B cell (primary cell): Measurements from ENCODE around the gene SHANK1. TPM values are rescaled to one million over a fixed set of nuclear protein-coding genes. Genes with fewer than 3 reads are reported as not detected.
A peak's percentile ranks its signal among the peaks of the same experiment; 100 is the strongest.
"Not testable (repeated sequence)": the region's sequence is repeated elsewhere in the genome, so short reads cannot be mapped to it uniquely, and the experiment has no call there.

ENCODE experiments used
- ATAC-seq: fragments of 200-7000 bp; cut with Tn5 transposase; one replicate; pipeline ENCODE4 v1.10.0; 2021; ENCODE audit warnings: low read depth, mild to moderate bottlenecking, moderate number of reproducible peaks, moderate library complexity
- CTCF ChIA-PET: fragments of 350-600 bp; sonication (Branson Sonifier 250); formaldehyde crosslinking; loops from one replicate; lab custom pipeline; 2021; ENCODE audit warnings: antibody characterized with exemption, inconsistent platforms; lab: Charles Lee
- POLR2A ChIA-PET: fragments of 350-600 bp; sonication (Branson Sonifier 250); formaldehyde crosslinking; loops from one replicate; lab custom pipeline; 2021; ENCODE audit warnings: antibody characterized with exemption; lab: Charles Lee
- DNase-seq: peaks from one replicate; pipeline ENCODE4 v3.0.0; 2013
- H2AFZ ChIP-seq: 2 replicates; pipeline ENCODE4 v1.6.1; 2012; ENCODE audit warnings: mild to moderate bottlenecking, low read depth, low read length; ENCODE audit not compliant: insufficient read depth, poor library complexity, severe bottlenecking
- H3K27ac ChIP-seq, 2 donors: 1 replicate in 1 of 2; 2 replicates in 1 of 2; pipeline ENCODE4 v1.5.1; 2012 to 2013; ENCODE audit warnings: low read length in 2 of 2, mild to moderate bottlenecking in 2 of 2, moderate library complexity in 1 of 2
- H3K27me3 ChIP-seq, 4 experiments: fragments of 200-600 bp in 1 of 4; sonication (generic) in 1 of 4; replicated peaks in 1 of 4; 1 replicate in 2 of 4; 2 replicates in 2 of 4; pipeline versions ENCODE4 v1.6.1 to v1.7.0; 2013 to 2016; ENCODE audit warnings: low read length in 3 of 4, mild to moderate bottlenecking in 2 of 4, mixed read lengths in 1 of 4, moderate library complexity in 1 of 4; ENCODE audit not compliant: insufficient read depth in 4 of 4, control insufficient read depth in 3 of 4; ENCODE audit errors: control extremely low read depth in 1 of 4
- H3K36me3 ChIP-seq, 2 experiments: replicated peaks in 1 of 2; 1 replicate in 1 of 2; 2 replicates in 1 of 2; pipeline versions ENCODE4 v1.6.1 to v1.7.1; 2013; ENCODE audit warnings: low read length in 1 of 2; ENCODE audit not compliant: insufficient read depth in 2 of 2, control insufficient read depth in 1 of 2; ENCODE audit errors: control extremely low read depth in 1 of 2, extremely low read depth in 1 of 2
- H3K4me1 ChIP-seq, 2 donors: fragments of 200-600 bp in 1 of 2; sonication (generic) in 1 of 2; 1 replicate in 1 of 2; 2 replicates in 1 of 2; pipeline versions ENCODE4 v1.5.1 to v1.6.1; 2013 to 2017; ENCODE audit warnings: low read length in 2 of 2; ENCODE audit not compliant: control insufficient read depth in 2 of 2, insufficient read depth in 2 of 2
- H3K4me2 ChIP-seq: replicated peaks from 2 replicates; pipeline ENCODE3; 2012; ENCODE audit warnings: mild to moderate bottlenecking, low read depth, low read length; ENCODE audit not compliant: poor library complexity, severe bottlenecking
- H3K4me3 ChIP-seq, 5 experiments: fragments of 200-600 bp in 1 of 5; sonication (generic) in 1 of 5; 1 replicate in 3 of 5; 2 replicates in 2 of 5; pipeline versions ENCODE4 v1.5.1 to v1.7.0; 2011 to 2016; ENCODE audit warnings: low read length in 4 of 5, mild to moderate bottlenecking in 4 of 5, low read depth in 2 of 5, control low read depth in 1 of 5, moderate library complexity in 1 of 5; ENCODE audit not compliant: insufficient read depth in 1 of 5; ENCODE audit errors: control extremely low read depth in 1 of 5, extremely low read depth in 1 of 5
- H3K79me2 ChIP-seq: fragments of 200-600 bp; sonication (generic); one replicate; pipeline ENCODE4 v1.6.0; 2016; ENCODE audit warnings: low read length; ENCODE audit not compliant: control insufficient read depth, insufficient read depth
- H3K9ac ChIP-seq: fragments of 200-600 bp; sonication (generic); 2 replicates; pipeline ENCODE4 v1.6.1; 2017; ENCODE audit warnings: mild to moderate bottlenecking, low read length, moderate library complexity
- H3K9me3 ChIP-seq, 3 donors: one replicate each; pipeline versions ENCODE4 v1.6.1 to v1.7.1; 2013; ENCODE audit warnings: low read length in 2 of 3; ENCODE audit not compliant: control insufficient read depth in 2 of 3, insufficient read depth in 1 of 3; ENCODE audit errors: control extremely low read depth in 1 of 3
- H4K20me1 ChIP-seq: 2 replicates; pipeline ENCODE4 v1.6.0; 2012; ENCODE audit warnings: mild to moderate bottlenecking, low read length; ENCODE audit not compliant: insufficient read depth, control insufficient read depth, poor library complexity, severe bottlenecking
- H3K27ac Mint-ChIP-seq: one replicate; pipeline ENCODE4 v1.8.0; 2021; ENCODE audit warnings: mixed read lengths
- H3K27me3 Mint-ChIP-seq: one replicate; pipeline ENCODE4 v1.8.0; 2021; ENCODE audit warnings: mixed read lengths
- H3K4me1 Mint-ChIP-seq: one replicate; pipeline ENCODE4 v1.8.0; 2021; ENCODE audit warnings: mixed read lengths
- H3K4me3 Mint-ChIP-seq: one replicate; pipeline ENCODE4 v1.8.0; 2021; ENCODE audit warnings: mixed read lengths
- H3K9me3 Mint-ChIP-seq: one replicate; pipeline ENCODE4 v1.8.0; 2022; ENCODE audit warnings: mixed read lengths; ENCODE audit not compliant: insufficient read depth
- EZH2 ChIP-seq: IDR thresholded peaks from 2 replicates; pipeline ENCODE4 v1.6.1; 2012; ENCODE audit warnings: borderline replicate concordance, low read depth, mild to moderate bottlenecking, moderate library complexity, low read length; ENCODE audit not compliant: insufficient read depth, poor library complexity, severe bottlenecking
- WGBS: methylation state at CpG from one replicate; pipeline ENCODE4 v1.1.5; 2013; ENCODE audit warnings: missing lambda C conversion rate; ENCODE audit not compliant: insufficient coverage; 5-methylcytosine and 5-hydroxymethylcytosine counted together
- intact Hi-C: fragments of 100-400 bp; cut with micrococcal nuclease; formaldehyde crosslinking; loops from one replicate; pipeline ENCODE4 v1.10.0; 2022
- polyA minus RNA-seq: library from RNA; depleted of rRNA, polyadenylated mRNA; stranded (reverse); fragments of >200 nt; gene quantifications from 2 replicates; pipeline ENCODE4 v1.2.3, GENCODE V29; 2012
- polyA plus RNA-seq: library from polyadenylated mRNA; depleted of rRNA; stranded (reverse); fragments of >200 nt; gene quantifications from 2 replicates; pipeline ENCODE4 v1.2.3, GENCODE V29; 2012
- total RNA-seq, 2 donors: library from RNA; stranded (reverse); fragments of 120-200 nt in 1 of 2; gene quantifications; 1 replicate in 1 of 2; 2 replicates in 1 of 2; pipeline versions ENCODE4 v1.2.3 to v1.2.4, GENCODE V29; 2013 to 2022
- TF ChIP-seq, protein P1 (sequence below): fragments of 200-600 bp; IDR thresholded peaks from one replicate; pipeline ENCODE4 v1.8.0; 2022; ENCODE audit warnings: antibody characterized with exemption, mild to moderate bottlenecking

SHANK1 gene
- total RNA-seq (not detected in 2 replicates), polyA plus RNA-seq (0.03 TPM in 1 of 2 replicates, not detected in the other), polyA minus RNA-seq (0.50 TPM in 1 of 2 replicates, not detected in the other)
- 0.30 TPM for total RNA-seq (2013)

- ChIA-PET POLR2A (no interaction called here), CTCF (no interaction called here)
- intact Hi-C loops: no loop called here
- Mint-ChIP-seq H3K4me1 (peaks cover 27% of the 10 kb centered on the region), H3K9me3 (no peaks in the 10 kb centered on the region), H3K27me3 (peaks cover 64% of the 10 kb centered on the region), H3K4me3 (peak within 1 kb of the TSS; percentile 55), H3K27ac (peak within 1 kb of the TSS; percentile 28)
- H3K79me2 ChIP-seq: no peaks in the 10 kb centered on the region
- no peaks in the 10 kb centered on the region for H4K20me1 ChIP-seq
- H3K9ac ChIP-seq: no peak within 1 kb of the TSS
- peaks cover 0 to 74% (median 19%) of the 10 kb centered on the region in 4 experiments for H3K27me3 ChIP-seq
- TF ChIP-seq EZH2: no peak
- TF ChIP-seq, protein P1, sequence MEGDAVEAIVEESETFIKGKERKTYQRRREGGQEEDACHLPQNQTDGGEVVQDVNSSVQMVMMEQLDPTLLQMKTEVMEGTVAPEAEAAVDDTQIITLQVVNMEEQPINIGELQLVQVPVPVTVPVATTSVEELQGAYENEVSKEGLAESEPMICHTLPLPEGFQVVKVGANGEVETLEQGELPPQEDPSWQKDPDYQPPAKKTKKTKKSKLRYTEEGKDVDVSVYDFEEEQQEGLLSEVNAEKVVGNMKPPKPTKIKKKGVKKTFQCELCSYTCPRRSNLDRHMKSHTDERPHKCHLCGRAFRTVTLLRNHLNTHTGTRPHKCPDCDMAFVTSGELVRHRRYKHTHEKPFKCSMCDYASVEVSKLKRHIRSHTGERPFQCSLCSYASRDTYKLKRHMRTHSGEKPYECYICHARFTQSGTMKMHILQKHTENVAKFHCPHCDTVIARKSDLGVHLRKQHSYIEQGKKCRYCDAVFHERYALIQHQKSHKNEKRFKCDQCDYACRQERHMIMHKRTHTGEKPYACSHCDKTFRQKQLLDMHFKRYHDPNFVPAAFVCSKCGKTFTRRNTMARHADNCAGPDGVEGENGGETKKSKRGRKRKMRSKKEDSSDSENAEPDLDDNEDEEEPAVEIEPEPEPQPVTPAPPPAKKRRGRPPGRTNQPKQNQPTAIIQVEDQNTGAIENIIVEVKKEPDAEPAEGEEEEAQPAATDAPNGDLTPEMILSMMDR: no peak
- DNase-seq (no peak), ATAC-seq (no peak)
- peak within 1 kb of the TSS; percentile 73 for H3K4me2 ChIP-seq
- WGBS: 1% methylated on average over 25 of the region's 47 CpGs
- no peak within 1 kb of the TSS for H3K27ac ChIP-seq
- peaks cover 0 to 23% (median under 1%) of the 10 kb centered on the region in 3 donors for H3K9me3 ChIP-seq
- peak within 1 kb of the TSS; percentile 28 for H2AFZ ChIP-seq
- H3K4me3 ChIP-seq: no peak within 1 kb of the TSS
- H3K4me1 ChIP-seq: peaks cover 20 to 21% of the 10 kb centered on the region in 2 donors
- no peaks in the 10 kb centered on the region for H3K36me3 ChIP-seq
These were observed at the start of gene SHANK1 for GRCh38 chr19:50719566-50719965. SHANK1 (minus strand) TSS chr19:50719802; CDS start chr19:50716919, 2,883 bp downstream.

DNA sequence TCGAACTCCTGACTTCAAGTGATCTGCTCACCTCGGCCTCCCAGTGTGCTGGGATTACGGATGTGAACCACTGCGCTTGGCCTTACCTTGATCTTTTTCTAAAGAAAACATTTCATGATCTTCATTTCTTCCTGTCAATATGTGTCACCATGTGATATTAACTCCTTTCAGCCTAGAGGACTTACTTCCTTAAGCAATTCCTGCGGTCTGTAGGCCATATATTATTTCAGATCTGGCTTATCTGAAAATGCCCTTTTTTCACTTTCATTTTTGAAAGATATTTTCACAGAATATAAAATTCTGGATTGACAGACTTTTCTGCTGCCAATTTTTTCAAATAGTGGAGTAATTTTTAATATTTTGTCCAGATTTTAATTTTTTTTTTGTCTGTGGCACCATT, 48.7 kb upstream of the SHANK1 start:
- Histone ChIP-seq H3K9ac (no peak overlapping the region), H3K4me2 (no peak overlapping the region), H3K4me3 (no peak overlapping the region), H3K9me3 (peaks cover 0 to 4% (median 1%) of the 10 kb centered on the region in 3 donors), H3K36me3 (no peaks in the 10 kb centered on the region), H3K27me3 (no peaks in the 10 kb centered on the region), H3K79me2 (no peaks in the 10 kb centered on the region), H2AFZ (no peak overlapping the region), H4K20me1 (no peaks in the 10 kb centered on the region), H3K4me1 (no peaks in the 10 kb centered on the region), H3K27ac (no peak overlapping the region)
- TF ChIP-seq, protein P1: no peak
- TF ChIP-seq EZH2: no peak
- CTCF ChIA-PET: no interaction called here
- Mint-ChIP-seq H3K27me3 (peaks cover 25% of the 10 kb centered on the region), H3K4me3 (no peak overlapping the region), H3K9me3 (no peaks in the 10 kb centered on the region), H3K4me1 (no peaks in the 10 kb centered on the region), H3K27ac (no peak overlapping the region)
- ATAC-seq: no peak
- intact Hi-C loops: no loop called here
- no peak for DNase-seq
- POLR2A ChIA-PET: no interaction called here
- WGBS: 30% methylated on average over 4 of the region's 5 CpGs

GRCh38 chr19:50767263-50767662, 47.7 kb upstream of the SHANK1 start:
- H3K9me3 ChIP-seq, H3K4me3 Mint-ChIP-seq, H2AFZ ChIP-seq, ATAC-seq, H3K27ac Mint-ChIP-seq, H3K79me2 ChIP-seq, H3K9me3 Mint-ChIP-seq, H3K4me1 Mint-ChIP-seq, POLR2A ChIA-PET, intact Hi-C loops, CTCF ChIA-PET, H3K36me3 ChIP-seq, H4K20me1 ChIP-seq, H3K27ac ChIP-seq, H3K27me3 ChIP-seq, DNase-seq, H3K4me2 ChIP-seq, H3K9ac ChIP-seq, H3K4me1 ChIP-seq, H3K4me3 ChIP-seq: not testable (repeated sequence)
- 77% methylated on average over 5 of the region's 5 CpGs for WGBS
- H3K27me3 Mint-ChIP-seq: peaks cover 25% of the 10 kb centered on the region
